Measurements from ENCODE around the gene PAGR1. TPM values are rescaled to one million over a fixed set of nuclear protein-coding genes. Genes with fewer than 3 reads are reported as not detected.
A peak's percentile ranks its signal among the peaks of the same experiment; 100 is the strongest.

The PAGR1 gene
- total and polyA plus RNA-seq, 2 of the 13 experiments (the other 11 are each of a cell fraction or from before 2014, with no cell fraction given), result 9.8 to 66.4 TPM

- peak; percentile 47 for ATAC-seq
- Histone ChIP-seq H3K9me3 (ENCODE audit: low read length) (no peaks in the 10 kb centered on the region), H3K4me1 (ENCODE audit: insufficient read depth, low read length) (peaks cover 88% of the 10 kb centered on the region), H3K27ac (ENCODE audit: extremely low read length, insufficient read depth, low read length) (peak within 1 kb of the TSS; percentile 53), H3K4me2 (ENCODE audit: low read depth, low read length) (peak within 1 kb of the TSS; percentile 86), H4K20me1 (ENCODE audit: insufficient read depth, low read length) (peaks cover 5% of the 10 kb centered on the region; the same call in 1 of the 2 replicates), H3K9ac (ENCODE audit: insufficient read depth, low read depth, low read length) (peak within 1 kb of the TSS; percentile 56), H3K36me3 (replicated peaks in 1 of 2; ENCODE audit: control insufficient read depth in 1 of 2, insufficient read depth in 2 of 2, low read length in 2 of 2) (peaks cover 0 to 9% of the 10 kb centered on the region in 2 experiments; a peak in 2 of 5 replicates), H3K27me3 (ENCODE audit: control insufficient read depth in 1 of 2, insufficient read depth in 2 of 2, low read length in 2 of 2) (no peaks in the 10 kb centered on the region; a peak in 2 of 5 replicates), H3K4me3 (replicated peaks in 1 of 3; ENCODE audit: insufficient read depth in 1 of 3, low read depth in 2 of 3, low read length in 3 of 3) (peak within 1 kb of the TSS; percentile 59 to 71 (median 71)), H3K79me2 (ENCODE audit: insufficient read depth, low read length) (peaks cover 29% of the 10 kb centered on the region), H2AFZ (ENCODE audit: low read length) (no peak within 1 kb of the TSS)
- no TSS peak for BruUV-seq (replicated peaks)
- FAIRE-seq, result no peak
- ChIA-PET CTCF (ENCODE audit: low intra/inter-chr PET ratio, low total read pairs) (interaction anchor here (3.3 kb wide), 1 partner anchor 28 kb away, joined by 12 read pairs; no protein-coding TSS in a partner anchor), POLR2A (interaction anchor here (0.7 to 7.0 kb wide), 12 partner anchors 7 to 245 kb away, joined by 3 to 145 read pairs (median 8); partner anchors contain the start of genes ALDOA, ASPHD1, CDIPT and KIF22)
- no peak for DNase-seq (ENCODE audit: low spot score)
- in situ Hi-C loops (cut with HindIII; ENCODE audit: extremely low pct_ligation_motif_present, low pct_unique_long_range_greater_than_20kb), result loop anchor here (25.0 kb wide), 1 partner anchor 842 kb away; the partner anchor contains the start of genes FBRS and PRR14
- 0% methylated on average over 4 of the region's 4 CpGs for WGBS (ENCODE audit: low lambda C conversion rate)
- intact Hi-C loops (cut with micrococcal nuclease; ENCODE audit: unreplicated experiment), result no loop called here
- TF ChIP-seq ISX (CRISPR knock-in tag; conservative IDR thresholded peaks at IDR 0.05) (no peak), FOSL2 (CRISPR knock-in tag; IDR thresholded peaks at IDR 0.05) (0 out of 2 replicates have a peak, but pooled peaks have one; percentile 27), ZNF263 (CRISPR knock-in tag; IDR thresholded peaks at IDR 0.05) (peak; percentile 48; the same call in 1 of the 2 replicates), ZBED4 (CRISPR knock-in tag; IDR thresholded peaks at IDR 0.05; ENCODE audit: borderline replicate concordance) (0 out of 2 replicates have a peak, but pooled peaks have one; percentile 14), BRD4 (CRISPR knock-in tag; IDR thresholded peaks at IDR 0.05) (no peak), PITX1 (CRISPR knock-in tag; IDR thresholded peaks at IDR 0.05) (0 out of 2 replicates have a peak, but pooled peaks have one; percentile 3), ZC3H13 (CRISPR knock-in tag; IDR thresholded peaks at IDR 0.05) (peak; percentile 88; the same call in 1 of the 2 replicates), HNRNPLL (IDR thresholded peaks at IDR 0.05; ENCODE audit: low read depth, low read length, poor library complexity, severe bottlenecking) (no peak), PATZ1 (CRISPR knock-in tag; IDR thresholded peaks at IDR 0.05) (peak; percentile 54), NCOA1 (CRISPR knock-in tag; IDR thresholded peaks at IDR 0.05) (no peak), HES4 (CRISPR knock-in tag; IDR thresholded peaks at IDR 0.05; ENCODE audit: borderline replicate concordance) (no peak), MIER2 (CRISPR knock-in tag; IDR thresholded peaks at IDR 0.05) (0 out of 2 replicates have a peak, but pooled peaks have one; percentile 17), REPIN1 (CRISPR knock-in tag; IDR thresholded peaks at IDR 0.05; ENCODE audit: borderline replicate concordance, low read depth) (no peak), SNAI1 (CRISPR knock-in tag; IDR thresholded peaks at IDR 0.05; ENCODE audit: borderline replicate concordance) (no peak)
- TF ChIP-seq, protein P1, sequence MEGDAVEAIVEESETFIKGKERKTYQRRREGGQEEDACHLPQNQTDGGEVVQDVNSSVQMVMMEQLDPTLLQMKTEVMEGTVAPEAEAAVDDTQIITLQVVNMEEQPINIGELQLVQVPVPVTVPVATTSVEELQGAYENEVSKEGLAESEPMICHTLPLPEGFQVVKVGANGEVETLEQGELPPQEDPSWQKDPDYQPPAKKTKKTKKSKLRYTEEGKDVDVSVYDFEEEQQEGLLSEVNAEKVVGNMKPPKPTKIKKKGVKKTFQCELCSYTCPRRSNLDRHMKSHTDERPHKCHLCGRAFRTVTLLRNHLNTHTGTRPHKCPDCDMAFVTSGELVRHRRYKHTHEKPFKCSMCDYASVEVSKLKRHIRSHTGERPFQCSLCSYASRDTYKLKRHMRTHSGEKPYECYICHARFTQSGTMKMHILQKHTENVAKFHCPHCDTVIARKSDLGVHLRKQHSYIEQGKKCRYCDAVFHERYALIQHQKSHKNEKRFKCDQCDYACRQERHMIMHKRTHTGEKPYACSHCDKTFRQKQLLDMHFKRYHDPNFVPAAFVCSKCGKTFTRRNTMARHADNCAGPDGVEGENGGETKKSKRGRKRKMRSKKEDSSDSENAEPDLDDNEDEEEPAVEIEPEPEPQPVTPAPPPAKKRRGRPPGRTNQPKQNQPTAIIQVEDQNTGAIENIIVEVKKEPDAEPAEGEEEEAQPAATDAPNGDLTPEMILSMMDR (CRISPR knock-in tag; IDR thresholded peaks at IDR 0.05), result peak; percentile 19; the same call in 1 of the 2 replicates
- TF ChIP-seq, protein P2, sequence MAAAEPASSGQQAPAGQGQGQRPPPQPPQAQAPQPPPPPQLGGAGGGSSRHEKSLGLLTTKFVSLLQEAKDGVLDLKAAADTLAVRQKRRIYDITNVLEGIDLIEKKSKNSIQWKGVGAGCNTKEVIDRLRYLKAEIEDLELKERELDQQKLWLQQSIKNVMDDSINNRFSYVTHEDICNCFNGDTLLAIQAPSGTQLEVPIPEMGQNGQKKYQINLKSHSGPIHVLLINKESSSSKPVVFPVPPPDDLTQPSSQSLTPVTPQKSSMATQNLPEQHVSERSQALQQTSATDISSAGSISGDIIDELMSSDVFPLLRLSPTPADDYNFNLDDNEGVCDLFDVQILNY (CRISPR knock-in tag; conservative IDR thresholded peaks at IDR 0.05), result no peak
Measured at GRCh38 chr16:29820271-29820701, 4.3 kb downstream of the PAGR1 start, which contains the start of gene MVP. MVP (plus strand) TSS chr16:29820462; CDS start chr16:29830550, 10,088 bp downstream.

All from HepG2 (cell line).